SK-MEL-5 (cell line): Measurements from ENCODE around the gene TCTN1. TPM values are rescaled to one million over a fixed set of nuclear protein-coding genes. Genes with fewer than 3 reads are reported as not detected.

Source experiments
- DNase-seq: peaks from one replicate; pipeline ENCODE4 v3.0.0-alpha.2; 2016; ENCODE audit warnings: low read depth, low spot score
- in situ Hi-C: cut with HindIII; loops from 2 replicates; pipeline ENCODE4 v1.10.0; 2016; ENCODE audit warnings: low sequenced_read_pairs, high pct_unique_total_duplicates, low pct_unique_long_range_greater_than_20kb
- small RNA-seq, 2 experiments: library from RNA; depleted of rRNA; stranded (forward); fragments of <200 nt; gene quantifications; one replicate each; pipeline ENCODE3, GENCODE V24; 2014
- total RNA-seq: library from RNA; depleted of rRNA; stranded (reverse); fragments of >200 nt; shearing (Covaris generic); gene quantifications from 2 replicates; pipeline ENCODE4 v1.2.3, GENCODE V29; 2014; rRNA removed

The TCTN1 gene
- total RNA-seq, 1 experiment from 2014 or later: 35.6 TPM

- DNase-seq: no peak
- in situ Hi-C loops: no loop called here
Observed at GRCh38 chr12:110689281-110690126, 75.6 kb downstream of the TCTN1 start.

DNA sequence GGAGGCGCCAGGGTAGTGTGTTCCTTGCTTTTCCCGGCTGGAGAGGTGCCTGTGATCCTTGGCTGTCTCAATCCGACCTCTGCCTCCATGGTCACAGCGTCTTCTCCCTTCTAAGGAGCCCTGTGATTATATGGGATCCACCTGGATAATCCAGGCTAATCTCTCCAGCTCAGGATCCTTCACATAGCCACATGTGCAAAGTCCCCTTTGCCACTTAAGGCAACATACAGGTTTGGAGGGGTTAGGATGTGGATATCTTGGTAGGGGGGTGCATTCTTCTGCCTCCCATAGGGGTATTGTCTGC lies 76.2 kb downstream of the TCTN1 start:
- in situ Hi-C loops: no loop called here
- no peak for DNase-seq

DNA sequence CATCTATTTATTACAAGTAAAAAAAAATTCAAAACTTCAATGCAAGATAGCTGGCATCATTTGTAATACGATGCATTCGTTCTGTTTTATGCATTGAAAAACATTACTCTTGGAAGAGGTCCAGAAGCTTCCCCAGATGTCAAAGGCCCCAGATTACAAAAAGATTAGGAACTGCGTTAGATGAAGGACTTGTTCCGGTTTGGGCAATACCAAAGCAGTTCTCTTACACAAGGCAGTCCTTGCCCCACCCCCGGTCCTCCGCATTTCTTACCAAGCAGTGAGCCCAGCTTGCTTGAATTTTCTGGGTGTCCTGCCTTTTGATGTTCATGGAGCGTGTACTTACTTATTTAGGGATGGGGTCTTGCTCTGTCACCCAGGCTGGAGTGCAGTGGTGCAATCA lies 79.8 kb downstream of the TCTN1 start:
- in situ Hi-C loops: no loop called here
- DNase-seq: no peak

- no peak for DNase-seq
- in situ Hi-C loops: no loop called here
Observed at GRCh38 chr12:110694330-110694901, 80.5 kb downstream of the TCTN1 start.

- in situ Hi-C loops: no loop called here
Observed at GRCh38 chr12:110696283-110696682, 82.4 kb downstream of the TCTN1 start.

DNA sequence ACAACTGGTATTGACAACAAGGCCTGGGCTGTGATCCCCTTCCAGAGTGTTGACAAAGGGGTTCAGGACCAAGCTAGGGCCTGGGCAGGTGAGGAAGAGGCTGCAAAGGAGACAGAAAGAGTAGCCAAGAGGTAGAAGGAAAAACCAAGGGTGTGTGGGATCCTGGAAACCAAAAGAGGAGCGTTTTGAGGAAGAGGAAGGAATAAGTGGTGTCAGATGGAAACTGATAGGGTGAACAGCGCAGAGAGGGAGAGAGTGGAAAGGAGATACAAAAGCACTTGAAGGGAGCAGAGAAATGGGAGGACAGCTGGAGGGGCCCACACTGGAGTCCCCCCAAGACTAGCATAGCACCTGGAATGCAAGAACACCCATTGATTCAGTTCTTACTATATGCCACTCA lies 83.3 kb downstream of the TCTN1 start:
- no peak for DNase-seq
- in situ Hi-C loops: no loop called here

More at GRCh38 chr12:110696283-110696682, 82.4 kb downstream of the TCTN1 start:
- DNase-seq: no peak

- in situ Hi-C loops: no loop called here
- peak; percentile 88 for DNase-seq
Observed at GRCh38 chr12:110698171-110698902, 84.4 kb downstream of the TCTN1 start.

Small RNA genes within 50 kb of the gene (small RNA-seq; reads per million reads assigned to genes)
- gene RN7SL387P: 0 reads per million in 2 experiments

Other genes with a start within 250 kb of the TCTN1 start
- 88.3 and 91.8 TPM in 2 replicates for gene ANAPC7, start 210.4 kb upstream of the TCTN1 start, total RNA-seq
- gene ARPC3, start 163.8 kb upstream of the TCTN1 start, total RNA-seq: 335 and 355 TPM in 2 replicates
- gene GPN3, start 145.9 kb upstream of the TCTN1 start, total RNA-seq: 39.9 and 40.2 TPM in 2 replicates
- 24.4 and 25.3 TPM in 2 replicates for gene FAM216A, start 145.3 kb upstream of the TCTN1 start, total RNA-seq
- gene VPS29, start 112.0 kb upstream of the TCTN1 start, total RNA-seq: 62.1 and 76.5 TPM in 2 replicates
- 0.45 and 0.61 TPM in 2 replicates for gene RAD9B, start 111.8 kb upstream of the TCTN1 start, total RNA-seq
- 18.9 and 21.2 TPM in 2 replicates for gene PPTC7, start 30.8 kb upstream of the TCTN1 start, total RNA-seq
- 2.1 TPM in 1 of 2 replicates, not detected in the other for gene HVCN1, start 75.0 kb downstream of the TCTN1 start, total RNA-seq
- gene PPP1CC, start 128.8 kb downstream of the TCTN1 start, total RNA-seq: 197 and 208 TPM in 2 replicates
- gene CCDC63, start 232.9 kb downstream of the TCTN1 start, total RNA-seq: not detected in 2 replicates